Prostate gland (tissue), 2 donors: ENCODE data around the gene LGALS8. TPM values are rescaled to one million over a fixed set of nuclear protein-coding genes. Genes with fewer than 3 reads are reported as not detected.

ENCODE experiments used
- DNase-seq: peaks from one replicate; pipeline ENCODE4 v3.0.0-alpha.2; 2019; ENCODE audit warnings: low spot score
- H3K27ac ChIP-seq, 2 donors: fragments of 200-600 bp; sonication (generic); 2 replicates each; pipeline ENCODE4 v1.5.1; 2017 to 2019
- H3K27me3 ChIP-seq: fragments of 200-600 bp; sonication (generic); replicated peaks from 2 replicates; pipeline ENCODE4 v1.5.1; 2019; ENCODE audit not compliant: insufficient read depth
- H3K36me3 ChIP-seq, 2 donors: fragments of 200-600 bp; sonication (generic); 1 replicate in 1 of 2; 2 replicates in 1 of 2; pipeline versions ENCODE4 v1.5.1 to v1.8.1; 2017 to 2019
- H3K4me1 ChIP-seq: fragments of 200-600 bp; sonication (generic); replicated peaks from 2 replicates; pipeline ENCODE4 v1.5.1; 2019
- H3K4me3 ChIP-seq, 2 donors: fragments of 200-600 bp; sonication (generic); 2 replicates each; pipeline ENCODE4 v1.5.1; 2017 to 2019
- H3K9me3 ChIP-seq: fragments of 200-600 bp; sonication (generic); 2 replicates; pipeline ENCODE4 v1.5.1; 2017
- CTCF ChIP-seq, 4 experiments: fragments of 200-600 bp in 2 of 4; fragments of 450-650 bp in 2 of 4; sonication (generic) in 2 of 4; IDR thresholded peaks; 1 replicate in 3 of 4; 2 replicates in 1 of 4; pipeline ENCODE4 v1.5.1; 2016 to 2019; ENCODE audit warnings: antibody characterized with exemption in 4 of 4, mild to moderate bottlenecking in 2 of 4, moderate library complexity in 2 of 4
- POLR2A ChIP-seq: fragments of 450-650 bp; IDR thresholded peaks from one replicate; pipeline ENCODE4 v1.6.1; 2016; ENCODE audit warnings: antibody characterized with exemption, mild to moderate bottlenecking
- POLR2AphosphoS5 ChIP-seq: sonication (generic); formaldehyde crosslinking; IDR thresholded peaks from one replicate; pipeline ENCODE4 v1.6.1; 2017; ENCODE audit warnings: antibody characterized with exemption
- WGBS: methylation state at CpG from one replicate; pipeline ENCODE4 v1.1.5; 2018; 5-methylcytosine and 5-hydroxymethylcytosine counted together
- intact Hi-C: fragments of 100-400 bp; cut with DNase I; formaldehyde crosslinking; loops from one replicate; pipeline ENCODE4 v1.14.2; 2022
- total RNA-seq, 2 donors: library from RNA; depleted of rRNA; stranded (reverse); fragments of >200 nt; gene quantifications; one replicate each; pipeline ENCODE4 v1.1.0, GENCODE V29; 2016

The LGALS8 gene
- 100 to 1,000 TPM in 1 of 2 donors, 10 to 100 TPM in 1; 86.0 to 119 TPM for total RNA-seq

GRCh38 chr1:236523704-236524141 lies at the start of gene LGALS8:
TSS of gene LGALS8 (plus strand) at chr1:236523982. CDS start at chr1:236526071, 2,089 bp downstream.
- intact Hi-C loops, result no loop called here
- Histone ChIP-seq H3K9me3 (no peaks in the 10 kb centered on the region), H3K4me3 (peak within 1 kb of the TSS; percentile 82 to 95), H3K27me3 (no peaks in the 10 kb centered on the region), H3K4me1 (no peaks in the 10 kb centered on the region), H3K36me3 (no peaks in the 10 kb centered on the region), H3K27ac (peak within 1 kb of the TSS; percentile 85 to 87)
- TF ChIP-seq POLR2AphosphoS5 (peak; percentile 75), CTCF (IDR thresholded peaks at IDR 0.05) (peak in 1 of 4 experiments; percentile 5), POLR2A (peak; percentile 41)
- WGBS, result 0% methylated on average over 32 of the region's 35 CpGs
- DNase-seq, result peak; percentile 87

GRCh38 chr1:236476019-236476418 lies 47.8 kb upstream of the LGALS8 start:
- H3K9me3 ChIP-seq, result no peaks in the 10 kb centered on the region
- WGBS, result 87% methylated on average over 5 of the region's 5 CpGs
- no peaks in the 10 kb centered on the region for H3K36me3 ChIP-seq
- TF ChIP-seq POLR2AphosphoS5 (no peak), CTCF (IDR thresholded peaks at IDR 0.05) (no peak), POLR2A (no peak)
- DNase-seq, result no peak
- no peaks in the 10 kb centered on the region for H3K4me1 ChIP-seq
- no peak overlapping the region for H3K4me3 ChIP-seq
- H3K27ac ChIP-seq, result no peak overlapping the region
- H3K27me3 ChIP-seq, result no peaks in the 10 kb centered on the region
- intact Hi-C loops, result no loop called here

GRCh38 chr1:236480758-236481436 lies 42.9 kb upstream of the LGALS8 start:
- Histone ChIP-seq H3K27ac (no peak overlapping the region), H3K9me3 (no peaks in the 10 kb centered on the region), H3K4me3 (no peak overlapping the region), H3K27me3 (no peaks in the 10 kb centered on the region), H3K4me1 (no peaks in the 10 kb centered on the region), H3K36me3 (no peaks in the 10 kb centered on the region)
- WGBS, result 40% methylated on average over 5 of the region's 5 CpGs
- no peak for DNase-seq
- intact Hi-C loops, result no loop called here
- TF ChIP-seq CTCF (IDR thresholded peaks at IDR 0.05), result no peak
- TF ChIP-seq POLR2A, result no peak
- TF ChIP-seq POLR2AphosphoS5, result no peak

GRCh38 chr1:236484310-236484971 lies 39.3 kb upstream of the LGALS8 start:
- 91% methylated on average over 14 of the region's 14 CpGs for WGBS
- H3K4me3 ChIP-seq, result no peak overlapping the region
- intact Hi-C loops, result no loop called here
- H3K4me1 ChIP-seq, result no peaks in the 10 kb centered on the region
- no peaks in the 10 kb centered on the region for H3K27me3 ChIP-seq
- H3K36me3 ChIP-seq, result no peaks in the 10 kb centered on the region
- TF ChIP-seq POLR2A (no peak), CTCF (IDR thresholded peaks at IDR 0.05) (no peak), POLR2AphosphoS5 (no peak)
- H3K9me3 ChIP-seq, result no peaks in the 10 kb centered on the region
- H3K27ac ChIP-seq, result no peak overlapping the region
- DNase-seq, result no peak
